HL-60 (cell line): ENCODE measurements around the gene UTF1.

Source experiments
- DNase-seq, 2 experiments: peaks; one replicate each; pipeline ENCODE4 v3.0.0-alpha.2; 2010 to 2020; ENCODE audit warnings: low read depth in 1 of 2, low spot score in 1 of 2
- H3K27ac ChIP-seq: fragments of 250-450 bp; sonication (Bioruptor Pico); replicated peaks from 2 replicates; pipeline ENCODE4 v1.5.1; 2020; ENCODE audit warnings: mild to moderate bottlenecking, moderate library complexity
- H3K27me3 ChIP-seq: fragments of 250-450 bp; sonication (Bioruptor Pico); 2 replicates; pipeline ENCODE4 v1.5.1; 2021; ENCODE audit warnings: mild to moderate bottlenecking, moderate library complexity; ENCODE audit not compliant: insufficient read depth, poor library complexity, severe bottlenecking
- H3K4me3 ChIP-seq: replicated peaks from 2 replicates; pipeline ENCODE4 v1.5.1; 2011; ENCODE audit warnings: mild to moderate bottlenecking, control low read depth, low read length; ENCODE audit not compliant: insufficient read depth
- GABPA ChIP-seq: IDR thresholded peaks from 2 replicates; pipeline ENCODE4 v1.6.1; 2012; ENCODE audit warnings: low read depth
- POLR2AphosphoS5 ChIP-seq: IDR thresholded peaks from 2 replicates; pipeline ENCODE4 v1.6.1; 2012; ENCODE audit warnings: low read depth
- SPI1 ChIP-seq: IDR thresholded peaks from 2 replicates; pipeline ENCODE4 v1.6.1; 2012; ENCODE audit warnings: low read depth, mild to moderate bottlenecking, borderline replicate concordance
- TF ChIP-seq, protein P1 (sequence below): IDR thresholded peaks from one replicate; pipeline ENCODE4 v1.5.1; 2011; ENCODE audit warnings: low read length, control low read depth, inconsistent platforms; ENCODE audit not compliant: insufficient read depth
- TF ChIP-seq, protein P2 (sequence below): IDR thresholded peaks from 2 replicates; pipeline ENCODE4 v1.6.1; 2012; ENCODE audit warnings: low read depth; ENCODE audit not compliant: insufficient replicate concordance

UTF1 gene

DNA sequence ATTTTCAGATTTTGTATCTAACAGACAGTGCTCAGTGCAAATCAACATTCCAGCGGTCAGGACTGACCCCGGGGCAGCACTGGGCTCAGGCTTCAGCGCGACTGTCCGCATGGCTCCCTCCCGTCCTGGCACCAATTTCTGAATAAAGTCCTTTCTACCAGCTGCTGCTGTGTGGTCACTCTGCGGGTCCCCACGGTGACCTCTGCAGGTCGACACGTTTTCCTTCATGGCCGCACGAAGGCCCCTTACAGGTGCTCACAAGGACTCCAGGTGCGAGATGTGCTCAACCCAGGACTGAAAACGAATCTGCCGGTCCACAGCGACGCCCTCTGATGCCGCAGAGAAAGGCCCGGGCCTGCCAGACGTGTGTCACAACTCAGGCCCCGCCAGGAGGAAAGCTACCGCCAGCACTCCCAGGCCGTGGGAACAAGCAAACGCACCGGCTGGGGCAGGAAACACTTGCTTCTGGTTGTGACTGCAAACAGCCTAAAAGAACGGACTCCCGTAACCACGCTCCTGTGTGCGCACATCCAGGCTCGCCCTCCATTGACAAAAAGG, 3.7 kb upstream of the UTF1 start:
- no peak for TF ChIP-seq GABPA
- no peak overlapping the region for H3K27ac ChIP-seq

DNA sequence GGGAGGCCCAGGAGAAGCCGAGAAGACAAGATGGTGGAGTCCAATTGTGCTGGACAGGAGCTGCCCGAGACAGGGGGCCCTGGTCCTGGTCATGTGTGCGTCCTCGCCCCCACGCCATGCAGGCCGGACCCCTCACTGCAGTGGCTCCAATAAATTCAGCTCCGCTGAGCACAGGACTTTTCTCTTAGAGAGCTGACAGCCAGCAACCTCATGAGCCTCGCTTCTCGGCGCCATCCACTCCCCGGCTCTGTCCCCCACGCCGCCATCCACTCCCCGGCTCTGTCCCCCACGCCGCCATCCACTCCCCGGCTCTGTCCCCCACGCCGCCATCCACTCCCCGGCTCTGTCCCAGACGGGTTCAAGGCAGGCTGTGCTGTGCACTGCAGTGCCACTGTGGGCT, 2.8 kb upstream of the UTF1 start:
- H3K27me3 ChIP-seq: peaks cover 40% of the 10 kb centered on the region
- no peak for DNase-seq
- no peak for TF ChIP-seq SPI1
- no peak for TF ChIP-seq POLR2AphosphoS5
- TF ChIP-seq, protein P1, sequence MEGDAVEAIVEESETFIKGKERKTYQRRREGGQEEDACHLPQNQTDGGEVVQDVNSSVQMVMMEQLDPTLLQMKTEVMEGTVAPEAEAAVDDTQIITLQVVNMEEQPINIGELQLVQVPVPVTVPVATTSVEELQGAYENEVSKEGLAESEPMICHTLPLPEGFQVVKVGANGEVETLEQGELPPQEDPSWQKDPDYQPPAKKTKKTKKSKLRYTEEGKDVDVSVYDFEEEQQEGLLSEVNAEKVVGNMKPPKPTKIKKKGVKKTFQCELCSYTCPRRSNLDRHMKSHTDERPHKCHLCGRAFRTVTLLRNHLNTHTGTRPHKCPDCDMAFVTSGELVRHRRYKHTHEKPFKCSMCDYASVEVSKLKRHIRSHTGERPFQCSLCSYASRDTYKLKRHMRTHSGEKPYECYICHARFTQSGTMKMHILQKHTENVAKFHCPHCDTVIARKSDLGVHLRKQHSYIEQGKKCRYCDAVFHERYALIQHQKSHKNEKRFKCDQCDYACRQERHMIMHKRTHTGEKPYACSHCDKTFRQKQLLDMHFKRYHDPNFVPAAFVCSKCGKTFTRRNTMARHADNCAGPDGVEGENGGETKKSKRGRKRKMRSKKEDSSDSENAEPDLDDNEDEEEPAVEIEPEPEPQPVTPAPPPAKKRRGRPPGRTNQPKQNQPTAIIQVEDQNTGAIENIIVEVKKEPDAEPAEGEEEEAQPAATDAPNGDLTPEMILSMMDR: no peak
- TF ChIP-seq, protein P2, sequence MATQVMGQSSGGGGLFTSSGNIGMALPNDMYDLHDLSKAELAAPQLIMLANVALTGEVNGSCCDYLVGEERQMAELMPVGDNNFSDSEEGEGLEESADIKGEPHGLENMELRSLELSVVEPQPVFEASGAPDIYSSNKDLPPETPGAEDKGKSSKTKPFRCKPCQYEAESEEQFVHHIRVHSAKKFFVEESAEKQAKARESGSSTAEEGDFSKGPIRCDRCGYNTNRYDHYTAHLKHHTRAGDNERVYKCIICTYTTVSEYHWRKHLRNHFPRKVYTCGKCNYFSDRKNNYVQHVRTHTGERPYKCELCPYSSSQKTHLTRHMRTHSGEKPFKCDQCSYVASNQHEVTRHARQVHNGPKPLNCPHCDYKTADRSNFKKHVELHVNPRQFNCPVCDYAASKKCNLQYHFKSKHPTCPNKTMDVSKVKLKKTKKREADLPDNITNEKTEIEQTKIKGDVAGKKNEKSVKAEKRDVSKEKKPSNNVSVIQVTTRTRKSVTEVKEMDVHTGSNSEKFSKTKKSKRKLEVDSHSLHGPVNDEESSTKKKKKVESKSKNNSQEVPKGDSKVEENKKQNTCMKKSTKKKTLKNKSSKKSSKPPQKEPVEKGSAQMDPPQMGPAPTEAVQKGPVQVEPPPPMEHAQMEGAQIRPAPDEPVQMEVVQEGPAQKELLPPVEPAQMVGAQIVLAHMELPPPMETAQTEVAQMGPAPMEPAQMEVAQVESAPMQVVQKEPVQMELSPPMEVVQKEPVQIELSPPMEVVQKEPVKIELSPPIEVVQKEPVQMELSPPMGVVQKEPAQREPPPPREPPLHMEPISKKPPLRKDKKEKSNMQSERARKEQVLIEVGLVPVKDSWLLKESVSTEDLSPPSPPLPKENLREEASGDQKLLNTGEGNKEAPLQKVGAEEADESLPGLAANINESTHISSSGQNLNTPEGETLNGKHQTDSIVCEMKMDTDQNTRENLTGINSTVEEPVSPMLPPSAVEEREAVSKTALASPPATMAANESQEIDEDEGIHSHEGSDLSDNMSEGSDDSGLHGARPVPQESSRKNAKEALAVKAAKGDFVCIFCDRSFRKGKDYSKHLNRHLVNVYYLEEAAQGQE: no peak
- no peak for TF ChIP-seq GABPA
- no peak overlapping the region for H3K4me3 ChIP-seq
- H3K27ac ChIP-seq: no peak overlapping the region

More for the DNA sequence above, 3.7 kb upstream of the UTF1 start:
- DNase-seq: no peak
- Histone ChIP-seq H3K27me3 (peaks cover 35% of the 10 kb centered on the region), H3K4me3 (no peak overlapping the region)

- Histone ChIP-seq H3K27me3 (peaks cover 40% of the 10 kb centered on the region), H3K27ac (no peak overlapping the region), H3K4me3 (no peak overlapping the region)
- TF ChIP-seq SPI1 (no peak), POLR2AphosphoS5 (no peak), GABPA (no peak)
- TF ChIP-seq, protein P2: no peak
- TF ChIP-seq, protein P1: no peak
- no peak for DNase-seq
These were observed 563 bp upstream of the UTF1 start for GRCh38 chr10:133229265-133230043.

GRCh38 chr10:133230387-133231195, 574 bp downstream of the UTF1 start:
- no peak for TF ChIP-seq GABPA
- Histone ChIP-seq H3K4me3 (no peak overlapping the region), H3K27me3 (peaks cover 35% of the 10 kb centered on the region), H3K27ac (no peak overlapping the region)
- DNase-seq: peak; percentile 57 to 75
